Lower lobe of right lung (tissue), 2 donors: Measurements from ENCODE around the gene PATZ1. TPM values are rescaled to one million over a fixed set of nuclear protein-coding genes. Genes with fewer than 3 reads are reported as not detected.

ENCODE experiments used
- ATAC-seq, 2 donors: fragments of 200-7000 bp; cut with Tn5 transposase; one replicate each; pipeline ENCODE4 v1.9.1; 2020 to 2022; ENCODE audit warnings: mild to moderate bottlenecking in 2 of 2, moderate library complexity in 2 of 2
- DNase-seq: peaks from one replicate; pipeline ENCODE4 v3.0.0-alpha.2; 2020
- H3K27ac ChIP-seq: fragments of 200-600 bp; one replicate; pipeline ENCODE4 v1.8.0; 2022
- H3K27me3 ChIP-seq: fragments of 200-600 bp; one replicate; pipeline ENCODE4 v1.8.0; 2022; ENCODE audit warnings: low read depth
- H3K36me3 ChIP-seq: fragments of 200-600 bp; one replicate; pipeline ENCODE4 v1.8.0; 2022; ENCODE audit warnings: mild to moderate bottlenecking
- H3K4me1 ChIP-seq: fragments of 200-600 bp; one replicate; pipeline ENCODE4 v1.8.0; 2022
- H3K4me3 ChIP-seq: fragments of 200-600 bp; one replicate; pipeline ENCODE4 v1.8.0; 2022; ENCODE audit warnings: mild to moderate bottlenecking
- H3K9me3 ChIP-seq: fragments of 200-600 bp; one replicate; pipeline ENCODE4 v1.8.0; 2022
- intact Hi-C: fragments of 100-400 bp; cut with DNase I; formaldehyde crosslinking; loops from one replicate; pipeline ENCODE4 v1.11.0; 2022
- total RNA-seq: library from RNA; stranded (reverse); fragmentation: NEBNext Ultra II Directional; extraction: Animal tissue kit (Norgen Biotek cat#: 25700); gene quantifications from one replicate; pipeline ENCODE4 v1.2.1, GENCODE V29; 2021
- TF ChIP-seq, protein P1 (sequence below): fragments of 200-600 bp; IDR thresholded peaks from one replicate; pipeline ENCODE4 v1.8.0; 2022; ENCODE audit warnings: antibody characterized with exemption, mild to moderate bottlenecking
- donor health status: DM: no; HTN: yes; CAD: no; lungs with severe emphysema.

The PATZ1 gene
- total RNA-seq, 1 donor from 2014 or later: 25.8 TPM

DNA sequence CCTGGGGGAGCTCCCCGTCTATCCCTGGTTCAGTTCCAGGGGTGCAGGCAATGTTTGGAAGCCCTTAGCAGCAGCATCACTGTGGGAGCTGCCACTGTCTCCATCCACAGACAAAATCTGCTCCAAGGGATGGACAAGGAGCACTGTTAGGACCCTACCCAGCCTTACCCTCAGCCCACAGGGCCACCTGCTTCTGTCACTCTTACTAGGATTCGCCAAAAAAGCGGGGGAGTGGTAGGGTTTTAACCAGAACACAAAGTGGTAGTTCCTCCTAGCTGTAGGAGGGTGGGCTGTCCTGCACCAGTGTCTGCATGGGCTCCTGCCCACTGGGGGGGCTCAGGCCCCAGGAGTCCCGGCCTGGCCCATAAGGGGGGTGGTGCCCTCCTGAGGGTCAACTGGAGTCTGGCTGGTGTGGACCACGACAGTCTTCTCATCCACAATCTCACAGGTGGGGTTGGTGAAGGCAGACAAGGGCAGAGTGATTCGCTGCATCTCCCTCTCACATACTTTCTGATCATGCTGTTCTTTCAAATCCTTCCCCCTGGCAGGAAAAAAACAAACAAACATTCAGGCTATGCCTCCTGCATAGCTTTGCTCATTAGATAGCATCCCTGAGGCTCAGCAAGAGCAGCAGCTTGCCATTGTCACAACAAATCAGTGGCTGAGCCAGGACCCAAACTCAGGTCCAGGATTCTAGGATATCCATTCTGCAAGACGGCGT is 63.2 kb downstream of the PATZ1 start:
- no peak overlapping the region for H3K27ac ChIP-seq
- no peak for ATAC-seq
- H3K4me3 ChIP-seq: no peak overlapping the region
- intact Hi-C loops: no loop called here
- no peak for DNase-seq
- H3K36me3 ChIP-seq: peaks cover 100% of the 10 kb centered on the region
- H3K27me3 ChIP-seq: no peaks in the 10 kb centered on the region
- H3K9me3 ChIP-seq: no peaks in the 10 kb centered on the region
- H3K4me1 ChIP-seq: peaks cover 49% of the 10 kb centered on the region
- TF ChIP-seq, protein P1, sequence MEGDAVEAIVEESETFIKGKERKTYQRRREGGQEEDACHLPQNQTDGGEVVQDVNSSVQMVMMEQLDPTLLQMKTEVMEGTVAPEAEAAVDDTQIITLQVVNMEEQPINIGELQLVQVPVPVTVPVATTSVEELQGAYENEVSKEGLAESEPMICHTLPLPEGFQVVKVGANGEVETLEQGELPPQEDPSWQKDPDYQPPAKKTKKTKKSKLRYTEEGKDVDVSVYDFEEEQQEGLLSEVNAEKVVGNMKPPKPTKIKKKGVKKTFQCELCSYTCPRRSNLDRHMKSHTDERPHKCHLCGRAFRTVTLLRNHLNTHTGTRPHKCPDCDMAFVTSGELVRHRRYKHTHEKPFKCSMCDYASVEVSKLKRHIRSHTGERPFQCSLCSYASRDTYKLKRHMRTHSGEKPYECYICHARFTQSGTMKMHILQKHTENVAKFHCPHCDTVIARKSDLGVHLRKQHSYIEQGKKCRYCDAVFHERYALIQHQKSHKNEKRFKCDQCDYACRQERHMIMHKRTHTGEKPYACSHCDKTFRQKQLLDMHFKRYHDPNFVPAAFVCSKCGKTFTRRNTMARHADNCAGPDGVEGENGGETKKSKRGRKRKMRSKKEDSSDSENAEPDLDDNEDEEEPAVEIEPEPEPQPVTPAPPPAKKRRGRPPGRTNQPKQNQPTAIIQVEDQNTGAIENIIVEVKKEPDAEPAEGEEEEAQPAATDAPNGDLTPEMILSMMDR: no peak

DNA sequence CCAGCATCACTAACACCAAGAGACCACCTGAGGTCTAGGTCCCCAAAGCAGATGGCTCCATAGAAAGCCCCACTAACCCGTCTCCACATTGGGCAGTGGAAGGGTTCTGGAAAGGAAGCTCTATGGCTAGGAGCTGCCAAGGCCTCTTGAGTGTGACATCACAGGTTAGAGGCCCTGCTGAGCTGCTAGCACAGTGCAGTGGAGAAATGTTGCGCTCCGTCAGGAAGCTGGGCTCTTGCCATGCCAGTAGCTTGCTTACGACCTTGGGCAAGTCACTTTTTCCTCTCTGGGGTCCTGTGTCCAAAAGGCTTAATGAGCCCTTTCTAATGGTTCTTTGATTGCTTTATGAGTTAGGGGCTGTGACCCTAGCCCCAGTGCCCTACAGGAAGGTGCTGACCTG is 64.4 kb downstream of the PATZ1 start:
- peaks cover 41% of the 10 kb centered on the region for H3K4me1 ChIP-seq
- ATAC-seq: no peak
- intact Hi-C loops: no loop called here
- no peaks in the 10 kb centered on the region for H3K27me3 ChIP-seq
- H3K4me3 ChIP-seq: no peak overlapping the region
- no peak overlapping the region for H3K27ac ChIP-seq
- H3K9me3 ChIP-seq: no peaks in the 10 kb centered on the region
- peaks cover 98% of the 10 kb centered on the region for H3K36me3 ChIP-seq
- DNase-seq: no peak
- TF ChIP-seq, protein P1: no peak

DNA sequence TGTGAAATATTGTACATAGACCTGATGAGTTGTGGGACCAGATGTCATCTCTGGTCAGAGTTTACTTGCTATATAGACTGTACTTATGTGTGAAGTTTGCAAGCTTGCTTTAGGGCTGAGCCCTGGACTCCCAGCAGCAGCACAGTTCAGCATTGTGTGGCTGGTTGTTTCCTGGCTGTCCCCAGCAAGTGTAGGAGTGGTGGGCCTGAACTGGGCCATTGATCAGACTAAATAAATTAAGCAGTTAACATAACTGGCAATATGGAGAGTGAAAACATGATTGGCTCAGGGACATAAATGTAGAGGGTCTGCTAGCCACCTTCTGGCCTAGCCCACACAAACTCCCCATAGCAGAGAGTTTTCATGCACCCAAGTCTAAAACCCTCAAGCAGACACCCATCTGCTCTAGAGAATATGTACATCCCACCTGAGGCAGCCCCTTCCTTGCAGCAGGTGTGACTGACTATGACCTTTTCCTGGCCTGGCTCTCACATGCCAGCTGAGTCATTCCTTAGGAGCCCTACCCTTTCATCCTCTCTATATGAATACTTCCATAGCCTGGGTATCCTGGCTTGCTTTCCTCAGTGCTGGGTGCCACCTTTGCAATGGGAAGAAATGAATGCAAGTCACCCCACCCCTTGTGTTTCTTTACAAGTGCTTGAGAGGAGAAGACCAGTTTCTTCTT is 66.2 kb downstream of the PATZ1 start:
- Histone ChIP-seq H3K4me1 (peaks cover 24% of the 10 kb centered on the region), H3K27ac (no peak overlapping the region), H3K27me3 (no peaks in the 10 kb centered on the region), H3K4me3 (no peak overlapping the region), H3K9me3 (no peaks in the 10 kb centered on the region), H3K36me3 (peaks cover 93% of the 10 kb centered on the region)
- ATAC-seq (no peak), DNase-seq (no peak)
- intact Hi-C loops: no loop called here
- TF ChIP-seq, protein P1: no peak

DNA sequence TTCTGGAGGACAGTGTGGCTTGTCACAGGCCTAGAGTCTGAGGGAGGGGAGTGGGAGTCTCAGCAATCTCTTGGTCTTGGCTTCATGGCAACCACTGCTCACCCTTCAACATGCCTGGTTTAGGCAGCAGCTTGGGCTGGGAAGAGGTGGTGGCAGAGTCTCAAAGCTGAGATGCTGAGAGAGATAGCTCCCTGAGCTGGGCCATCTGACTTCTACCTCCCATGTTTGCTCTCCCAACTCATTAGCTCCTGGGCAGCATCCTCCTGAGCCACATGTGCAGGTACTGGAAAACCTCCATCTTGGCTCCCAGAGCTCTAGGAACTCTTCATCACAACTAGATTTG is 66.8 kb downstream of the PATZ1 start:
- peaks cover 93% of the 10 kb centered on the region for H3K36me3 ChIP-seq
- DNase-seq (no peak), ATAC-seq (no peak)
- TF ChIP-seq, protein P1: no peak
- peaks cover 21% of the 10 kb centered on the region for H3K4me1 ChIP-seq
- no peaks in the 10 kb centered on the region for H3K27me3 ChIP-seq
- H3K9me3 ChIP-seq: no peaks in the 10 kb centered on the region
- intact Hi-C loops: no loop called here
- H3K27ac ChIP-seq: peak overlapping the region; percentile 46
- H3K4me3 ChIP-seq: no peak overlapping the region

DNA sequence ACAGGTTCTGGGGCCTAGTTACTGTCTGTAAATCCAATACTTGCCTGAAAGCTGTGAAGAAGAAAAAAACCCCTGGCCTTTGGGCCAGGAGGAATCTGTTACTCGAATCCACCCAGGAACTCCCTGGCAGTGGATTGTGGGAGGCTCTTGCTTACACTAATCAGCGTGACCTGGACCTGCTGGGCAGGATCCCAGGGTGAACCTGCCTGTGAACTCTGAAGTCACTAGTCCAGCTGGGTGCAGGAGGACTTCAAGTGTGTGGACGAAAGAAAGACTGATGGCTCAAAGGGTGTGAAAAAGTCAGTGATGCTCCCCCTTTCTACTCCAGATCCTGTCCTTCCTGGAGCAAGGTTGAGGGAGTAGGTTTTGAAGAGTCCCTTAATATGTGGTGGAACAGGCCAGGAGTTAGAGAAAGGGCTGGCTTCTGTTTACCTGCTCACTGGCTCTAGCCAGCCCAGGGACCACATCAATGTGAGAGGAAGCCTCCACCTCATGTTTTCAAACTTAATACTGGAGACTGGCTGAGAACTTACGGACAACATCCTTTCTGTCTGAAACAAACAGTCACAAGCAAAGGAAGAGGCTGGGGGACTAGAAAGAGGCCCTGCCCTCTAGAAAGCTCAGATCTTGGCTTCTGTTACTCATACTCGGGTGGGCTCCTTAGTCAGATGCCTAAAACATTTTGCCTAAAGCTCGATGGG is 67.4 kb downstream of the PATZ1 start:
- no peaks in the 10 kb centered on the region for H3K27me3 ChIP-seq
- no peak overlapping the region for H3K4me3 ChIP-seq
- H3K36me3 ChIP-seq: peaks cover 93% of the 10 kb centered on the region
- H3K4me1 ChIP-seq: peaks cover 25% of the 10 kb centered on the region
- no peaks in the 10 kb centered on the region for H3K9me3 ChIP-seq
- peak in 1 of 2 donors; percentile 3 for ATAC-seq
- intact Hi-C loops: no loop called here
- H3K27ac ChIP-seq: peak overlapping the region; percentile 46
- TF ChIP-seq, protein P1: no peak
- DNase-seq: no peak
